Gastrocnemius medialis (tissue), 4 donors: ENCODE results near the gene KYNU. TPM values are rescaled to one million over a fixed set of nuclear protein-coding genes. Genes with fewer than 3 reads are reported as not detected.

Experiments
- ATAC-seq, 2 donors: fragments of 150-250 bp; one replicate each; pipeline ENCODE4 v1.9.1; 2016
- DNase-seq, 2 donors: peaks; one replicate each; pipeline ENCODE4 v3.0.0-alpha.2; 2019
- H3K27ac ChIP-seq, 4 donors: fragments of 200-600 bp; sonication (generic); 1 replicate in 1 of 4; 2 replicates in 3 of 4; pipeline ENCODE4 v1.5.1; 2016 to 2018; ENCODE audit warnings: mild to moderate bottlenecking in 2 of 4, moderate library complexity in 1 of 4
- H3K27me3 ChIP-seq, 3 donors: fragments of 200-600 bp; sonication (generic) in 2 of 3; 1 replicate in 1 of 3; 2 replicates in 2 of 3; pipeline versions ENCODE4 v1.5.1 to v1.6.0; 2016 to 2019; ENCODE audit warnings: mild to moderate bottlenecking in 1 of 3, moderate library complexity in 1 of 3
- H3K36me3 ChIP-seq, 2 donors: fragments of 200-600 bp; sonication (generic) in 1 of 2; one replicate each; pipeline ENCODE4 v1.5.1; 2017 to 2018
- H3K4me1 ChIP-seq, 2 donors: fragments of 200-600 bp; sonication (generic) in 1 of 2; one replicate each; pipeline ENCODE4 v1.5.1; 2016 to 2017; ENCODE audit warnings: mild to moderate bottlenecking in 2 of 2
- H3K4me3 ChIP-seq, 4 donors: fragments of 200-600 bp; sonication (generic) in 3 of 4; 1 replicate in 1 of 4; 2 replicates in 3 of 4; pipeline ENCODE4 v1.5.1; 2016 to 2019; ENCODE audit warnings: mild to moderate bottlenecking in 2 of 4
- H3K9me3 ChIP-seq, 3 donors: fragments of 200-600 bp; sonication (generic) in 2 of 3; 1 replicate in 1 of 3; 2 replicates in 2 of 3; pipeline ENCODE4 v1.5.1; 2016 to 2019
- CTCF ChIP-seq, 5 experiments: fragments of 450-650 bp in 3 of 5; fragments of 200-600 bp in 2 of 5; sonication (generic) in 2 of 5; IDR thresholded peaks in 4 of 5; conservative IDR thresholded peaks in 1 of 5; 1 replicate in 4 of 5; 2 replicates in 1 of 5; pipeline ENCODE4 v1.5.1; 2016 to 2019; ENCODE audit warnings: antibody characterized with exemption in 5 of 5, mild to moderate bottlenecking in 3 of 5, moderate library complexity in 3 of 5
- POLR2A ChIP-seq, 2 donors: fragments of 450-650 bp; IDR thresholded peaks; one replicate each; pipeline ENCODE4 v1.6.1; 2017; ENCODE audit warnings: antibody characterized with exemption in 2 of 2, mild to moderate bottlenecking in 2 of 2, moderate library complexity in 2 of 2
- in situ Hi-C, 4 donors: fragments of 200-750 bp; cut with MboI; loops; one replicate each; pipeline versions ENCODE4 v1.15.0 to v1.8.0; 2017; ENCODE audit warnings: low sequenced_read_pairs in 4 of 4
- intact Hi-C: fragments of 100-400 bp; cut with DNase I; formaldehyde crosslinking; loops from one replicate; pipeline ENCODE4 v1.15.1; 2023; ENCODE audit warnings: low total_unique reads
- total RNA-seq, 4 donors: library from RNA; depleted of rRNA; stranded (reverse); fragments of >200 nt; gene quantifications; one replicate each; pipeline versions ENCODE4 v1.1.0 to v1.2.3, GENCODE V29; 2016

The KYNU gene
- total RNA-seq, 4 donors from 2014 or later = 0.46 to 2.0 (median 0.61) TPM; not detected in 1

- H3K27ac ChIP-seq = no peak overlapping the region
- H3K27me3 ChIP-seq = no peaks in the 10 kb centered on the region
- no peaks in the 10 kb centered on the region for H3K9me3 ChIP-seq
- no peak for DNase-seq
- intact Hi-C loops (no loop called here), in situ Hi-C loops (no loop called here)
- ATAC-seq = no peak
- no peak overlapping the region for H3K4me3 ChIP-seq
- no peaks in the 10 kb centered on the region for H3K36me3 ChIP-seq
- H3K4me1 ChIP-seq = no peaks in the 10 kb centered on the region
- TF ChIP-seq POLR2A (IDR thresholded peaks at IDR 0.05) (no peak), CTCF (IDR thresholded peaks at IDR 0.05 in 4 of 5, conservative IDR thresholded peaks at IDR 0.05 in 1 of 5) (no peak)
Measured at GRCh38 chr2:143001501-143001900, 124.0 kb downstream of the KYNU start.

GRCh38 chr2:143015656-143016055 lies 138.2 kb downstream of the KYNU start:
- in situ Hi-C loops = no loop called here
- intact Hi-C loops = no loop called here
- TF ChIP-seq POLR2A (IDR thresholded peaks at IDR 0.05) = no peak
- no peak for TF ChIP-seq CTCF (IDR thresholded peaks at IDR 0.05 in 4 of 5, conservative IDR thresholded peaks at IDR 0.05 in 1 of 5)

GRCh38 chr2:143026411-143027054 lies 149.1 kb downstream of the KYNU start:
- Histone ChIP-seq H3K4me1 (no peaks in the 10 kb centered on the region), H3K4me3 (no peak overlapping the region)
- in situ Hi-C loops = no loop called here

More at GRCh38 chr2:143015656-143016055, 138.2 kb downstream of the KYNU start:
- Histone ChIP-seq H3K9me3 (no peaks in the 10 kb centered on the region), H3K27me3 (no peaks in the 10 kb centered on the region), H3K36me3 (no peaks in the 10 kb centered on the region), H3K27ac (no peak overlapping the region), H3K4me3 (no peak overlapping the region), H3K4me1 (no peaks in the 10 kb centered on the region)
- no peak for DNase-seq
- no peak for ATAC-seq

GRCh38 chr2:143029141-143029540 lies 151.7 kb downstream of the KYNU start:
- Histone ChIP-seq H3K9me3 (no peaks in the 10 kb centered on the region), H3K27ac (no peak overlapping the region), H3K4me1 (no peaks in the 10 kb centered on the region), H3K27me3 (no peaks in the 10 kb centered on the region), H3K4me3 (no peak overlapping the region), H3K36me3 (no peaks in the 10 kb centered on the region)
- TF ChIP-seq POLR2A (IDR thresholded peaks at IDR 0.05) = no peak
- no peak for TF ChIP-seq CTCF (IDR thresholded peaks at IDR 0.05 in 4 of 5, conservative IDR thresholded peaks at IDR 0.05 in 1 of 5)
- intact Hi-C loops (no loop called here), in situ Hi-C loops (no loop called here)
- ATAC-seq (no peak), DNase-seq (no peak)

More at GRCh38 chr2:143026411-143027054, 149.1 kb downstream of the KYNU start:
- no peaks in the 10 kb centered on the region for H3K27me3 ChIP-seq
- no peaks in the 10 kb centered on the region for H3K36me3 ChIP-seq
- TF ChIP-seq POLR2A (IDR thresholded peaks at IDR 0.05) (no peak), CTCF (IDR thresholded peaks at IDR 0.05 in 4 of 5, conservative IDR thresholded peaks at IDR 0.05 in 1 of 5) (no peak)
- DNase-seq (peak; percentile 2 to 38), ATAC-seq (peak in 1 of 2 donors; percentile 33)
- no peak overlapping the region for H3K27ac ChIP-seq
- H3K9me3 ChIP-seq = no peaks in the 10 kb centered on the region
- intact Hi-C loops = no loop called here

GRCh38 chr2:143030127-143030526 lies 152.7 kb downstream of the KYNU start:
- Histone ChIP-seq H3K36me3 (no peaks in the 10 kb centered on the region), H3K27me3 (no peaks in the 10 kb centered on the region), H3K4me1 (no peaks in the 10 kb centered on the region), H3K9me3 (no peaks in the 10 kb centered on the region), H3K27ac (no peak overlapping the region), H3K4me3 (no peak overlapping the region)
- DNase-seq = no peak
- no peak for ATAC-seq
- in situ Hi-C loops = no loop called here
- intact Hi-C loops = loop anchor here (5.0 kb wide), 1 partner anchor 227 kb away; no protein-coding TSS in a partner anchor
- TF ChIP-seq CTCF (IDR thresholded peaks at IDR 0.05 in 4 of 5, conservative IDR thresholded peaks at IDR 0.05 in 1 of 5) (no peak), POLR2A (IDR thresholded peaks at IDR 0.05) (no peak)
